BJ (cell line): ENCODE measurements around the gene CCDC9B. TPM values are rescaled to one million over a fixed set of nuclear protein-coding genes. Genes with fewer than 3 reads are reported as not detected.

Experiments
- CTCF ChIA-PET: fragments of 350-600 bp; formaldehyde crosslinking; extraction: SDS; loops from one replicate; lab custom pipeline; 2021; ENCODE audit warnings: antibody characterized with exemption, inconsistent platforms; lab: Yijun Ruan, JAX
- POLR2A ChIA-PET: fragments of 300-600 bp; sonication (Branson Sonifier 250); formaldehyde crosslinking; extraction: SDS; loops from one replicate; lab custom pipeline; 2021; ENCODE audit warnings: antibody characterized with exemption; lab: Charles Lee
- DNase-seq: peaks from one replicate; pipeline ENCODE4 v3.0.0-alpha.2; 2011; ENCODE audit warnings: low read depth
- H3K27me3 ChIP-seq: 2 replicates; pipeline ENCODE4 v1.6.0; 2011; ENCODE audit warnings: low read length; ENCODE audit not compliant: control insufficient read depth, insufficient read depth
- H3K36me3 ChIP-seq: 2 replicates; pipeline ENCODE4 v1.5.1; 2011; ENCODE audit warnings: low read length; ENCODE audit not compliant: control insufficient read depth, insufficient read depth
- H3K4me3 ChIP-seq: 2 replicates; pipeline ENCODE4 v1.5.1; 2011; ENCODE audit warnings: low read depth, mild to moderate bottlenecking, control low read depth, low read length
- polyA plus RNA-seq: library from polyadenylated mRNA; depleted of rRNA; stranded (reverse); fragments of >200 nt; gene quantifications from 2 replicates; pipeline ENCODE4 v1.2.3, GENCODE V29; 2011
- TF ChIP-seq, protein P1 (sequence below): IDR thresholded peaks from 2 replicates; pipeline ENCODE4 v1.5.1; 2011; ENCODE audit warnings: low read depth, mild to moderate bottlenecking, control low read depth, inconsistent platforms, low read length, moderate library complexity; ENCODE audit not compliant: insufficient read depth

The CCDC9B gene
- polyA plus RNA-seq, 1 experiment, result 5.0 TPM

DNA sequence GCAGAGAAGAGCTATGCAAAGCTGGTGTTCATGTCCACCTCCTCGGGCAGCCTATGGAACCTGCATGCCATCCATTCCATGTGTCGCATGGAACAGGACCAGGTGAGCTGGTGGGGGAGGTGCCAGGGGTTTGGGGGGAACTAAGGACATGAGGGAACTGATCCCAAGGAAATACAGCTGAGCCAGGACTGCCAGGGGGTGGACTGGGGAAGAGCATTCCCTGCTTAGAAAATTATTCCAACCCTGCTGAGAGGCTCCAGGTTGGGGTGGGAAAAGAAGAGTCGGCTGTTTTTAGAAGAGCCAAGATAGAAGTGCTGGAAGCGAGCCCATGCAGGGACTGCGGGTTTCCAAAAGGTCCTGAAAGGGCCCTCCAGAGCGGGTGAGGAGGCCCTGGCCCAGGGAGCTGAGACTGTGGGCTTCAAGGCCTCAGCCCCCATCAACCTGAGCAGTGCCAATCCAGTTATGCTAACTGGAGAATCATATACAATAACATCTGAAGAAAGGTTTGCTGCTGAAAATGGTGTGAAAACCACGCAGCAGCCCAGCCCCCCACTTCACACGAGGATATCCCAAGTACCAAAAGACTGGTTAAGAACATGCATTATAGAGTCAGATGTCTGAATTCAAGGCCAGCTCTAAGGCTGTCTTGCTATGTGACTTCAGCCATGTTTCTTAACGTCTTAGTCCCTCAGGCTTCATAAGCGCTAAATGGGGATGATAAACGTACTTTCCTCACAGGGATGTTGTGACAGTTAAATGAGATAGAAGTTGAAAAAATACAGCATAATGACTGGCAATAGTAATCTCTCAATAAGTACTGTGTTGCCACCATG, 25.1 kb upstream of the CCDC9B start:
- Histone ChIP-seq H3K27me3 (peaks cover 4% of the 10 kb centered on the region), H3K36me3 (no peaks in the 10 kb centered on the region), H3K4me3 (no peak overlapping the region)
- TF ChIP-seq, protein P1, sequence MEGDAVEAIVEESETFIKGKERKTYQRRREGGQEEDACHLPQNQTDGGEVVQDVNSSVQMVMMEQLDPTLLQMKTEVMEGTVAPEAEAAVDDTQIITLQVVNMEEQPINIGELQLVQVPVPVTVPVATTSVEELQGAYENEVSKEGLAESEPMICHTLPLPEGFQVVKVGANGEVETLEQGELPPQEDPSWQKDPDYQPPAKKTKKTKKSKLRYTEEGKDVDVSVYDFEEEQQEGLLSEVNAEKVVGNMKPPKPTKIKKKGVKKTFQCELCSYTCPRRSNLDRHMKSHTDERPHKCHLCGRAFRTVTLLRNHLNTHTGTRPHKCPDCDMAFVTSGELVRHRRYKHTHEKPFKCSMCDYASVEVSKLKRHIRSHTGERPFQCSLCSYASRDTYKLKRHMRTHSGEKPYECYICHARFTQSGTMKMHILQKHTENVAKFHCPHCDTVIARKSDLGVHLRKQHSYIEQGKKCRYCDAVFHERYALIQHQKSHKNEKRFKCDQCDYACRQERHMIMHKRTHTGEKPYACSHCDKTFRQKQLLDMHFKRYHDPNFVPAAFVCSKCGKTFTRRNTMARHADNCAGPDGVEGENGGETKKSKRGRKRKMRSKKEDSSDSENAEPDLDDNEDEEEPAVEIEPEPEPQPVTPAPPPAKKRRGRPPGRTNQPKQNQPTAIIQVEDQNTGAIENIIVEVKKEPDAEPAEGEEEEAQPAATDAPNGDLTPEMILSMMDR, result no peak
- ChIA-PET POLR2A (no interaction called here), CTCF (interaction anchor here (0.7 to 6.3 kb wide), 10 partner anchors 10 to 100 kb away, joined by 3 to 57 read pairs (median 10); partner anchors contain the start of genes CCDC9B and KNSTRN)
- DNase-seq, result no peak

DNA sequence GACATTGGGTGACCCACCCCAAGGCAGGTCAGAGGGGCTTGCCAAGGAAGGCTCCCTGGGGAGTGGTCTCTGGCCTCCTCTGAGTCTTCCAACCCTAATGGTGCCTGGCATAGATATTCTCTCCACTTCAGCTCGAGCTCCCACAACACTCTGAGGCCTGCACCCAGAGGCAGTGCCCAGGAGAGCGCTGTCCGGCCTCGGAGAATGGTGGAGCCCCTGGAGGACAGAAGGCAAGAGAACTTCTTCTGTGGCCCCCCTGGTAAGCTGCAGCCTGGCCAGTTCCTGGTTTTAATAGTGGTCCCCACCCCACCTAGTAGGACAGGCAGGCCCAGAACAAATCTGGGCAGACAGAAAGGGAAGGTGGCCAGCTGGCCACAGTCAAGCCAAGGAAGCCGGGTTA, 24.3 kb upstream of the CCDC9B start:
- CTCF ChIA-PET, result interaction anchor here (0.8 to 6.3 kb wide), 5 partner anchors 9 to 90 kb away, joined by 3 to 57 read pairs (median 8); partner anchors contain the start of gene CCDC9B
- POLR2A ChIA-PET, result no interaction called here
- TF ChIP-seq, protein P1, result no peak
- peaks cover 5% of the 10 kb centered on the region for H3K27me3 ChIP-seq
- no peak overlapping the region for H3K4me3 ChIP-seq
- DNase-seq, result no peak
- H3K36me3 ChIP-seq, result no peaks in the 10 kb centered on the region

GRCh38 chr15:40364251-40364650, 23.5 kb upstream of the CCDC9B start:
- H3K4me3 ChIP-seq, result no peak overlapping the region
- POLR2A ChIA-PET, result interaction anchor here (0.6 kb wide), 1 partner anchor 58 kb away, joined by 6 read pairs; no protein-coding TSS in a partner anchor
- CTCF ChIA-PET, result interaction anchor here (1.6 to 6.3 kb wide), 2 partner anchors 21 to 58 kb away, joined by 8 to 57 read pairs; partner anchors contain the start of gene CCDC9B
- TF ChIP-seq, protein P1, result no peak
- peaks cover 7% of the 10 kb centered on the region for H3K27me3 ChIP-seq
- no peaks in the 10 kb centered on the region for H3K36me3 ChIP-seq
- no peak for DNase-seq

- no peak for DNase-seq
- H3K36me3 ChIP-seq, result no peaks in the 10 kb centered on the region
- TF ChIP-seq, protein P1, result no peak
- ChIA-PET POLR2A (no interaction called here), CTCF (interaction anchor here (0.6 to 1.6 kb wide), 5 partner anchors 15 to 61 kb away, joined by 3 to 8 read pairs (median 3); no protein-coding TSS in a partner anchor)
- no peak overlapping the region for H3K4me3 ChIP-seq
- peaks cover 11% of the 10 kb centered on the region for H3K27me3 ChIP-seq
These were observed 22.9 kb upstream of the CCDC9B start for GRCh38 chr15:40363611-40364010.

- POLR2A ChIA-PET, result no interaction called here
- DNase-seq, result no peak
- TF ChIP-seq, protein P1, result no peak
- H3K36me3 ChIP-seq, result no peaks in the 10 kb centered on the region
- peaks cover 11% of the 10 kb centered on the region for H3K27me3 ChIP-seq
- no peak overlapping the region for H3K4me3 ChIP-seq
- CTCF ChIA-PET, result no interaction called here
These were observed 20.9 kb upstream of the CCDC9B start for GRCh38 chr15:40361640-40362039.
